ENCODE measurements around the gene PLCL1. TPM values are rescaled to one million over a fixed set of nuclear protein-coding genes. Genes with fewer than 3 reads are reported as not detected.

PLCL1 gene
- total RNA-seq, 2 donors from 2014 or later = 6.7 to 6.8 TPM

- Histone ChIP-seq H3K36me3 (no peaks in the 10 kb centered on the region), H3K4me1 (replicated peaks) (no peaks in the 10 kb centered on the region), H3K27ac (no peak overlapping the region), H3K4me3 (no peak overlapping the region), H3K9me3 (no peaks in the 10 kb centered on the region), H3K27me3 (replicated peaks; ENCODE audit: insufficient read depth) (no peaks in the 10 kb centered on the region)
- WGBS = 19% methylated on average over 4 of the region's 4 CpGs
- no peak for DNase-seq (ENCODE audit: low spot score)
- TF ChIP-seq CTCF (IDR thresholded peaks at IDR 0.05) (peak in 3 of 4 experiments; percentile 63 to 82 (median 73)), POLR2A (IDR thresholded peaks at IDR 0.05) (no peak)
- intact Hi-C loops (cut with DNase I) = loop anchor here (5.0 kb wide), 1 partner anchor 71 kb away; the partner anchor contains the start of gene MARS2
Observed at GRCh38 chr2:197777823-197778407, 26.5 kb upstream of the PLCL1 start.

GRCh38 chr2:197779261-197779660 is 25.1 kb upstream of the PLCL1 start:
- no peak for DNase-seq (ENCODE audit: low spot score)
- Histone ChIP-seq H3K27ac (no peak overlapping the region), H3K36me3 (no peaks in the 10 kb centered on the region), H3K27me3 (replicated peaks; ENCODE audit: insufficient read depth) (no peaks in the 10 kb centered on the region), H3K4me1 (replicated peaks) (no peaks in the 10 kb centered on the region), H3K9me3 (no peaks in the 10 kb centered on the region), H3K4me3 (no peak overlapping the region)
- intact Hi-C loops (cut with DNase I) = loop anchor here (5.0 kb wide), 1 partner anchor 72 kb away; the partner anchor contains the start of gene MARS2
- no peak for TF ChIP-seq POLR2AphosphoS5 (IDR thresholded peaks at IDR 0.05)
- no peak for TF ChIP-seq POLR2A (IDR thresholded peaks at IDR 0.05)
- no peak for TF ChIP-seq CTCF (IDR thresholded peaks at IDR 0.05)

GRCh38 chr2:197782126-197782525 is 22.3 kb upstream of the PLCL1 start:
- no peaks in the 10 kb centered on the region for H3K36me3 ChIP-seq
- DNase-seq (ENCODE audit: low spot score) = no peak
- intact Hi-C loops (cut with DNase I) = no loop called here
- no peaks in the 10 kb centered on the region for H3K9me3 ChIP-seq
- H3K27ac ChIP-seq = no peak overlapping the region
- whole genome bisulfite sequencing = 51% methylated on average over 1 of the region's 1 CpG
- no peak for TF ChIP-seq POLR2AphosphoS5 (IDR thresholded peaks at IDR 0.05)
- no peak for TF ChIP-seq CTCF (IDR thresholded peaks at IDR 0.05)
- TF ChIP-seq POLR2A (IDR thresholded peaks at IDR 0.05) = no peak
- no peaks in the 10 kb centered on the region for H3K27me3 ChIP-seq (replicated peaks; ENCODE audit: insufficient read depth)
- H3K4me1 ChIP-seq (replicated peaks) = no peaks in the 10 kb centered on the region
- H3K4me3 ChIP-seq = no peak overlapping the region

GRCh38 chr2:197784956-197785941 is 19.1 kb upstream of the PLCL1 start, which contains the start of gene BOLL:
TSS of gene BOLL (minus strand) at chr2:197785319. CDS start at chr2:197781850, 3,469 bp downstream.
- Histone ChIP-seq H3K4me3 (peak within 1 kb of the TSS; percentile 13 to 23), H3K4me1 (replicated peaks) (no peaks in the 10 kb centered on the region), H3K27ac (no peak within 1 kb of the TSS), H3K9me3 (no peaks in the 10 kb centered on the region), H3K36me3 (no peaks in the 10 kb centered on the region), H3K27me3 (replicated peaks; ENCODE audit: insufficient read depth) (no peaks in the 10 kb centered on the region)
- DNase-seq (ENCODE audit: low spot score) = no peak
- WGBS = 85% methylated on average over 54 of the region's 80 CpGs
- intact Hi-C loops (cut with DNase I) = no loop called here
- TF ChIP-seq CTCF (IDR thresholded peaks at IDR 0.05) (no peak), POLR2A (IDR thresholded peaks at IDR 0.05) (no peak), POLR2AphosphoS5 (IDR thresholded peaks at IDR 0.05) (no peak)

Measured in prostate gland (tissue), 2 donors.